HAP-1 (cell line): Measurements from ENCODE around the gene BTBD9.
A peak's percentile ranks its signal among the peaks of the same experiment; 100 is the strongest.

Experiments used
- DNase-seq, 2 experiments: peaks; one replicate each; pipeline ENCODE4 v3.0.0-alpha.2; 2016 to 2020; ENCODE audit warnings: low spot score in 2 of 2
- H3K27me3 ChIP-seq: fragments of 250-450 bp; sonication (Bioruptor Pico); 2 replicates; pipeline ENCODE4 v1.5.1; 2020; ENCODE audit warnings: low read depth, mild to moderate bottlenecking, moderate library complexity
- H3K36me3 ChIP-seq: fragments of 250-450 bp; sonication (Bioruptor Pico); replicated peaks from 2 replicates; pipeline ENCODE4 v1.5.1; 2020; ENCODE audit warnings: mild to moderate bottlenecking
- H3K4me1 ChIP-seq: fragments of 250-450 bp; sonication (Bioruptor Pico); 2 replicates; pipeline ENCODE4 v1.5.1; 2020; ENCODE audit warnings: mild to moderate bottlenecking
- H3K4me3 ChIP-seq: fragments of 250-450 bp; sonication (Bioruptor Pico); 2 replicates; pipeline ENCODE4 v1.5.1; 2020; ENCODE audit warnings: mild to moderate bottlenecking, moderate library complexity
- H3K9me3 ChIP-seq: fragments of 250-450 bp; sonication (Bioruptor Pico); 2 replicates; pipeline ENCODE4 v1.5.1; 2020; ENCODE audit warnings: mild to moderate bottlenecking, moderate library complexity
- in situ Hi-C: fragments of 300-500 bp; cut with MboI; formaldehyde crosslinking; loops from 3 replicates; pipeline ENCODE4 v1.14.3; 2020; ENCODE audit warnings: low sequenced_read_pairs, inconsistent platforms, mixed read lengths

The BTBD9 gene

GRCh38 chr6:38185752-38186151, 454.0 kb downstream of the BTBD9 start:
- Histone ChIP-seq H3K4me1 (no peaks in the 10 kb centered on the region), H3K27me3 (no peaks in the 10 kb centered on the region), H3K9me3 (no peaks in the 10 kb centered on the region), H3K36me3 (no peaks in the 10 kb centered on the region), H3K4me3 (no peak overlapping the region)
- DNase-seq, result no peak
- in situ Hi-C loops, result no loop called here

- H3K4me1 ChIP-seq, result no peaks in the 10 kb centered on the region
- in situ Hi-C loops, result no loop called here
- H3K27me3 ChIP-seq, result no peaks in the 10 kb centered on the region
- H3K9me3 ChIP-seq, result no peaks in the 10 kb centered on the region
- H3K4me3 ChIP-seq, result no peak overlapping the region
- no peaks in the 10 kb centered on the region for H3K36me3 ChIP-seq
- DNase-seq, result no peak
These were observed 454.5 kb downstream of the BTBD9 start for GRCh38 chr6:38185244-38185643.

- in situ Hi-C loops, result no loop called here
These were observed 455.1 kb downstream of the BTBD9 start for GRCh38 chr6:38184585-38185080.

GRCh38 chr6:38183856-38184584, 455.7 kb downstream of the BTBD9 start:
- Histone ChIP-seq H3K27me3 (no peaks in the 10 kb centered on the region), H3K9me3 (no peaks in the 10 kb centered on the region), H3K4me1 (no peaks in the 10 kb centered on the region), H3K36me3 (no peaks in the 10 kb centered on the region), H3K4me3 (no peak overlapping the region)
- in situ Hi-C loops, result no loop called here
- no peak for DNase-seq

More at GRCh38 chr6:38184585-38185080, 455.1 kb downstream of the BTBD9 start:
- H3K9me3 ChIP-seq, result no peaks in the 10 kb centered on the region
- no peaks in the 10 kb centered on the region for H3K27me3 ChIP-seq
- no peak overlapping the region for H3K4me3 ChIP-seq
- no peak for DNase-seq
- no peaks in the 10 kb centered on the region for H3K36me3 ChIP-seq
- no peaks in the 10 kb centered on the region for H3K4me1 ChIP-seq

GRCh38 chr6:38182426-38182825, 457.3 kb downstream of the BTBD9 start:
- H3K9me3 ChIP-seq, result no peaks in the 10 kb centered on the region
- H3K36me3 ChIP-seq, result no peaks in the 10 kb centered on the region
- no peak overlapping the region for H3K4me3 ChIP-seq
- peaks cover 3% of the 10 kb centered on the region; the same call in 1 of the 2 replicates for H3K4me1 ChIP-seq
- in situ Hi-C loops, result no loop called here
- H3K27me3 ChIP-seq, result no peaks in the 10 kb centered on the region
- DNase-seq, result no peak

- Histone ChIP-seq H3K4me3 (no peak overlapping the region), H3K27me3 (no peaks in the 10 kb centered on the region), H3K36me3 (no peaks in the 10 kb centered on the region), H3K9me3 (no peaks in the 10 kb centered on the region), H3K4me1 (peaks cover 13% of the 10 kb centered on the region)
- peak in 1 of 2 experiments; percentile 6 for DNase-seq
- in situ Hi-C loops, result no loop called here
These were observed 459.1 kb downstream of the BTBD9 start for GRCh38 chr6:38180586-38180985.

GRCh38 chr6:38179794-38180430, 459.8 kb downstream of the BTBD9 start:
- Histone ChIP-seq H3K4me3 (no peak overlapping the region), H3K4me1 (peaks cover 13% of the 10 kb centered on the region), H3K9me3 (no peaks in the 10 kb centered on the region), H3K27me3 (no peaks in the 10 kb centered on the region), H3K36me3 (no peaks in the 10 kb centered on the region)
- in situ Hi-C loops, result no loop called here
- peak in 1 of 2 experiments; percentile 3 for DNase-seq

GRCh38 chr6:38179300-38179699, 460.4 kb downstream of the BTBD9 start:
- peak in 1 of 2 experiments; percentile 6 for DNase-seq
- in situ Hi-C loops, result no loop called here

GRCh38 chr6:38178584-38178886, 461.2 kb downstream of the BTBD9 start:
- no peaks in the 10 kb centered on the region for H3K27me3 ChIP-seq
- peaks cover 13% of the 10 kb centered on the region for H3K4me1 ChIP-seq
- no peak overlapping the region for H3K4me3 ChIP-seq
- no peaks in the 10 kb centered on the region for H3K36me3 ChIP-seq
- in situ Hi-C loops, result no loop called here
- DNase-seq, result no peak
- no peaks in the 10 kb centered on the region for H3K9me3 ChIP-seq

More at GRCh38 chr6:38179300-38179699, 460.4 kb downstream of the BTBD9 start:
- Histone ChIP-seq H3K36me3 (no peaks in the 10 kb centered on the region), H3K9me3 (no peaks in the 10 kb centered on the region), H3K4me1 (peaks cover 13% of the 10 kb centered on the region), H3K4me3 (no peak overlapping the region), H3K27me3 (no peaks in the 10 kb centered on the region)

- DNase-seq, result no peak
- Histone ChIP-seq H3K36me3 (no peaks in the 10 kb centered on the region), H3K4me1 (peaks cover 13% of the 10 kb centered on the region), H3K4me3 (no peak overlapping the region), H3K27me3 (no peaks in the 10 kb centered on the region), H3K9me3 (no peaks in the 10 kb centered on the region)
- in situ Hi-C loops, result no loop called here
These were observed 461.7 kb downstream of the BTBD9 start for GRCh38 chr6:38177882-38178583.

- in situ Hi-C loops, result no loop called here
- Histone ChIP-seq H3K4me3 (no peak overlapping the region), H3K27me3 (no peaks in the 10 kb centered on the region), H3K9me3 (no peaks in the 10 kb centered on the region), H3K4me1 (peaks cover 13% of the 10 kb centered on the region), H3K36me3 (no peaks in the 10 kb centered on the region)
- peak; percentile 75 to 78 for DNase-seq
These were observed 462.7 kb downstream of the BTBD9 start for GRCh38 chr6:38176797-38177751.

- Histone ChIP-seq H3K27me3 (no peaks in the 10 kb centered on the region), H3K4me3 (no peak overlapping the region), H3K4me1 (peaks cover 13% of the 10 kb centered on the region), H3K9me3 (no peaks in the 10 kb centered on the region), H3K36me3 (no peaks in the 10 kb centered on the region)
- in situ Hi-C loops, result no loop called here
- DNase-seq, result no peak
These were observed 463.9 kb downstream of the BTBD9 start for GRCh38 chr6:38175786-38176185.

- Histone ChIP-seq H3K4me3 (no peak overlapping the region), H3K27me3 (no peaks in the 10 kb centered on the region), H3K4me1 (peaks cover 13% of the 10 kb centered on the region), H3K9me3 (no peaks in the 10 kb centered on the region), H3K36me3 (no peaks in the 10 kb centered on the region)
- in situ Hi-C loops, result no loop called here
- no peak for DNase-seq
These were observed 464.8 kb downstream of the BTBD9 start for GRCh38 chr6:38174806-38175495.
